Testis (tissue), 2 donors: ENCODE measurements around the gene AAMDC.

Source experiments
- POLR2A ChIP-seq: fragments of 450-650 bp; IDR thresholded peaks from one replicate; pipeline ENCODE4 v1.6.1; 2017; ENCODE audit warnings: antibody characterized with exemption, mild to moderate bottlenecking, moderate library complexity
- TF ChIP-seq, protein P1 (sequence below), 3 experiments: fragments of 450-650 bp in 2 of 3; fragments of 200-600 bp in 1 of 3; sonication (generic) in 1 of 3; IDR thresholded peaks; one replicate each; pipeline ENCODE4 v1.5.1; 2016 to 2019; ENCODE audit warnings: antibody characterized with exemption in 3 of 3, mild to moderate bottlenecking in 2 of 3, moderate library complexity in 1 of 3

DNA sequence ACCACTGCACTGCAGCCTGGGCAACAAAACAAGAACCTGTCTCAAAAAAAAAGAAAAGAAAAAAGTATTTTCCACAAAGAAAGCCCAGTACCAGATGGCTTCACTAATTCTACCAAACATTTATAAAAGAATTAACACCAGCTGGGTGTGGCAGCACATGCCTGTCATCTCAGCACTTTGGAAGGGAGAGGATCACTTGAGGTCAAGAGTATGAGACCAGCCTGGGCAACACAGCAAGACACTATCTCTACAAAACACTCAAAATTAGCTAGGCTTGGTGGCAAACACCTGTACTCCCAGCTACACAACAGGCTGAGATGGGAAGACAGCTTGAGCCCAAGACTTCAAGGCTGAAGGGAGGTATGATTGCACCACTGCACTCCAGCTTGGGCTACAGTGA, 20.5 kb upstream of the AAMDC start:
- TF ChIP-seq, protein P1, sequence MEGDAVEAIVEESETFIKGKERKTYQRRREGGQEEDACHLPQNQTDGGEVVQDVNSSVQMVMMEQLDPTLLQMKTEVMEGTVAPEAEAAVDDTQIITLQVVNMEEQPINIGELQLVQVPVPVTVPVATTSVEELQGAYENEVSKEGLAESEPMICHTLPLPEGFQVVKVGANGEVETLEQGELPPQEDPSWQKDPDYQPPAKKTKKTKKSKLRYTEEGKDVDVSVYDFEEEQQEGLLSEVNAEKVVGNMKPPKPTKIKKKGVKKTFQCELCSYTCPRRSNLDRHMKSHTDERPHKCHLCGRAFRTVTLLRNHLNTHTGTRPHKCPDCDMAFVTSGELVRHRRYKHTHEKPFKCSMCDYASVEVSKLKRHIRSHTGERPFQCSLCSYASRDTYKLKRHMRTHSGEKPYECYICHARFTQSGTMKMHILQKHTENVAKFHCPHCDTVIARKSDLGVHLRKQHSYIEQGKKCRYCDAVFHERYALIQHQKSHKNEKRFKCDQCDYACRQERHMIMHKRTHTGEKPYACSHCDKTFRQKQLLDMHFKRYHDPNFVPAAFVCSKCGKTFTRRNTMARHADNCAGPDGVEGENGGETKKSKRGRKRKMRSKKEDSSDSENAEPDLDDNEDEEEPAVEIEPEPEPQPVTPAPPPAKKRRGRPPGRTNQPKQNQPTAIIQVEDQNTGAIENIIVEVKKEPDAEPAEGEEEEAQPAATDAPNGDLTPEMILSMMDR (IDR thresholded peaks at IDR 0.05): no peak
- TF ChIP-seq POLR2A: no peak
